Thyroid gland (tissue), 4 donors: ENCODE data around the gene ARHGAP30. TPM values are rescaled to one million over a fixed set of nuclear protein-coding genes. Genes with fewer than 3 reads are reported as not detected.
"Not testable (repeated sequence)": the region's sequence is repeated elsewhere in the genome, so short reads cannot be mapped to it uniquely, and the experiment has no call there.

Source experiments
- DNase-seq, 2 donors: peaks; one replicate each; pipeline ENCODE4 v3.0.0-alpha.2; 2019
- H3K27ac ChIP-seq, 3 donors: fragments of 200-600 bp; sonication (generic); 1 replicate in 2 of 3; 2 replicates in 1 of 3; pipeline ENCODE4 v1.5.1; 2016 to 2019; ENCODE audit warnings: mild to moderate bottlenecking in 1 of 3, moderate library complexity in 1 of 3
- H3K27me3 ChIP-seq: fragments of 200-600 bp; sonication (generic); one replicate; pipeline ENCODE4 v1.5.1; 2019
- H3K36me3 ChIP-seq, 2 donors: fragments of 200-600 bp; sonication (generic); one replicate each; pipeline ENCODE4 v1.5.1; 2016 to 2019
- H3K4me1 ChIP-seq, 2 donors: fragments of 200-600 bp; sonication (generic); one replicate each; pipeline ENCODE4 v1.5.1; 2017 to 2019
- H3K4me3 ChIP-seq, 3 donors: fragments of 200-600 bp; sonication (generic); replicated peaks in 1 of 3; 1 replicate in 2 of 3; 2 replicates in 1 of 3; pipeline ENCODE4 v1.5.1; 2016; ENCODE audit warnings: mild to moderate bottlenecking in 1 of 3
- H3K9me3 ChIP-seq: fragments of 200-600 bp; sonication (generic); one replicate; pipeline ENCODE4 v1.5.1; 2017
- POLR2A ChIP-seq, 2 donors: fragments of 450-650 bp; IDR thresholded peaks; one replicate each; pipeline ENCODE4 v1.6.1; 2017; ENCODE audit warnings: antibody characterized with exemption in 2 of 2, mild to moderate bottlenecking in 2 of 2, moderate library complexity in 1 of 2
- WGBS, 2 donors: methylation state at CpG; one replicate each; pipeline ENCODE4 v1.1.5; 2017; 5-methylcytosine and 5-hydroxymethylcytosine counted together
- intact Hi-C: fragments of 100-400 bp; cut with DNase I; formaldehyde crosslinking; loops from one replicate; pipeline ENCODE4 v1.15.1; 2023
- total RNA-seq, 4 donors: library from RNA; depleted of rRNA; stranded (reverse); fragments of >200 nt; gene quantifications; one replicate each; pipeline ENCODE4 v1.2.3, GENCODE V29; 2016
- TF ChIP-seq, protein P1 (sequence below), 6 experiments: fragments of 200-600 bp in 3 of 6; fragments of 450-650 bp in 3 of 6; sonication (generic) in 3 of 6; IDR thresholded peaks; one replicate each; pipeline ENCODE4 v1.5.1; 2016 to 2019; ENCODE audit warnings: antibody characterized with exemption in 6 of 6, mild to moderate bottlenecking in 2 of 6, inconsistent platforms in 1 of 6, moderate library complexity in 1 of 6

ARHGAP30 gene
- total RNA-seq, 4 donors from 2014 or later, result 1.4 to 3.5 (median 2.9) TPM

DNA sequence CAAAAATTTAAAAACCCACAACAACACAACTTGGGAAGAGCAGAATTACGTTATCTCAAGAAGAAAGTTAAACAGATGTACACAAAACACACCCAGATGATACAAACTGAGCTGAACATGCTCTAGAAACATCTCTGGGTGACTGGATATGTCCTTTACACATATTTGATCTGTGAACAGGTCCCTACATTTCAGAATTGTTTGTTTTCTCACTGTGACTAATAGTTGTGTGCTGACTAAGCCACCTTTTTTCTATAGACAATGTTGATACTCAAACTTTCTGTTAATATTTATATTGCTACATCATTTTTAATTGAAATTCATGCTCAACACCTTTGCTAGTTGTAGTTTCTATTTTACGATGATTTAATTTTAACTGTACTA is 47.7 kb downstream of the ARHGAP30 start:
- TF ChIP-seq, protein P1, sequence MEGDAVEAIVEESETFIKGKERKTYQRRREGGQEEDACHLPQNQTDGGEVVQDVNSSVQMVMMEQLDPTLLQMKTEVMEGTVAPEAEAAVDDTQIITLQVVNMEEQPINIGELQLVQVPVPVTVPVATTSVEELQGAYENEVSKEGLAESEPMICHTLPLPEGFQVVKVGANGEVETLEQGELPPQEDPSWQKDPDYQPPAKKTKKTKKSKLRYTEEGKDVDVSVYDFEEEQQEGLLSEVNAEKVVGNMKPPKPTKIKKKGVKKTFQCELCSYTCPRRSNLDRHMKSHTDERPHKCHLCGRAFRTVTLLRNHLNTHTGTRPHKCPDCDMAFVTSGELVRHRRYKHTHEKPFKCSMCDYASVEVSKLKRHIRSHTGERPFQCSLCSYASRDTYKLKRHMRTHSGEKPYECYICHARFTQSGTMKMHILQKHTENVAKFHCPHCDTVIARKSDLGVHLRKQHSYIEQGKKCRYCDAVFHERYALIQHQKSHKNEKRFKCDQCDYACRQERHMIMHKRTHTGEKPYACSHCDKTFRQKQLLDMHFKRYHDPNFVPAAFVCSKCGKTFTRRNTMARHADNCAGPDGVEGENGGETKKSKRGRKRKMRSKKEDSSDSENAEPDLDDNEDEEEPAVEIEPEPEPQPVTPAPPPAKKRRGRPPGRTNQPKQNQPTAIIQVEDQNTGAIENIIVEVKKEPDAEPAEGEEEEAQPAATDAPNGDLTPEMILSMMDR (IDR thresholded peaks at IDR 0.05), result no peak
- no peak for TF ChIP-seq POLR2A (IDR thresholded peaks at IDR 0.05)
- H3K4me3 ChIP-seq, result no peak overlapping the region
- intact Hi-C loops, result no loop called here
- H3K27me3 ChIP-seq, result no peaks in the 10 kb centered on the region
- H3K27ac ChIP-seq, result peak overlapping the region in 1 of 3 donors; percentile 82
- H3K9me3 ChIP-seq, result no peaks in the 10 kb centered on the region
- no peak for DNase-seq
- peaks cover 26 to 30% of the 10 kb centered on the region in 2 donors for H3K4me1 ChIP-seq
- 92 to 93% methylated on average over 2 of the region's 2 CpGs for WGBS, 2 donors
- no peaks in the 10 kb centered on the region for H3K36me3 ChIP-seq

DNA sequence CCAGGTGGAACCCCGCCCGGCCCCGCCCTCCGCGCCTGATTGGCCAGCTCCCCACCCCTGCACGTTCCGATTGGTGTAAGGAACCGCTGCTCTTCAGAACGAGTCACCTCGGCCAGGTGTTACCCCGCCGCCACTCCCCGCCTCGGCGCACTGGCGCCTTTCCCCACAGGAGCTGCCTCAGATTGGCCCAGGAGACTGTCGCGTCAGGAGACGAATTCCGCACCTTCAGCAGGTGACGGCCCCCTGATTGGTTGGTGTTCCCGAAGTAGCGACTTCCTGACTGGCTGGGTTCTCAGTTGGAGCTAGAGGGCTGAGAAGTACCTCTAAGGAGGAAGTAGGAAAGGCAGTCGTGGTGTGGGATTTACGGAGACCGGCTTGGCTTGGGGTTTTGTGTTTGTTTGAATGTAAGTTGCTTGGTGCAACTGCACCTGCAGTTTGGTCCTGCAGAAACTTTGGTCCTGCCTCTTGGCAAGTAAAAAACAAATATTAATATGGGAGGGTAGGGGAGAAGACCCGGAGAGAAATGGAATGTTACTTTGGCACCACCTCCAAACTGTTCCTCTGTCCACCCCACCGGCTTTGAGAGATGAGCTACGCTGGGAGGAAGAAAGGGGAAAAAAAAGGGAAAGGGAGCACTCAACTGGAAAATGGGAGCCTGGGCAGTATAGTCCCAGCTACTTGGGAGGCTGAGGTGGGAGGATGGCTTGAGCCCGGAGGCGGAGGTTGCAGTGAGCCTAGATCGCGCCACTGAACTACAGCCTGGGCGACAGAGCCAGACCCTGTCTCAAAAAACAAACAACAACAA is 48.3 kb downstream of the ARHGAP30 start:
- intact Hi-C loops, result no loop called here
- Histone ChIP-seq H3K36me3 (no peaks in the 10 kb centered on the region), H3K27ac (peak overlapping the region; percentile 50 to 91 (median 82)), H3K9me3 (no peaks in the 10 kb centered on the region), H3K4me3 (peak overlapping the region; percentile 25 to 75 (median 28)), H3K27me3 (no peaks in the 10 kb centered on the region), H3K4me1 (peaks cover 29 to 32% of the 10 kb centered on the region in 2 donors)
- TF ChIP-seq POLR2A (IDR thresholded peaks at IDR 0.05), result peak in 1 of 2 donors; percentile 89
- TF ChIP-seq, protein P1 (IDR thresholded peaks at IDR 0.05), result no peak
- WGBS, 2 donors, result 20 to 26% methylated on average over 15 to 22 of the region's 34 CpGs
- DNase-seq, result peak; percentile 99

DNA sequence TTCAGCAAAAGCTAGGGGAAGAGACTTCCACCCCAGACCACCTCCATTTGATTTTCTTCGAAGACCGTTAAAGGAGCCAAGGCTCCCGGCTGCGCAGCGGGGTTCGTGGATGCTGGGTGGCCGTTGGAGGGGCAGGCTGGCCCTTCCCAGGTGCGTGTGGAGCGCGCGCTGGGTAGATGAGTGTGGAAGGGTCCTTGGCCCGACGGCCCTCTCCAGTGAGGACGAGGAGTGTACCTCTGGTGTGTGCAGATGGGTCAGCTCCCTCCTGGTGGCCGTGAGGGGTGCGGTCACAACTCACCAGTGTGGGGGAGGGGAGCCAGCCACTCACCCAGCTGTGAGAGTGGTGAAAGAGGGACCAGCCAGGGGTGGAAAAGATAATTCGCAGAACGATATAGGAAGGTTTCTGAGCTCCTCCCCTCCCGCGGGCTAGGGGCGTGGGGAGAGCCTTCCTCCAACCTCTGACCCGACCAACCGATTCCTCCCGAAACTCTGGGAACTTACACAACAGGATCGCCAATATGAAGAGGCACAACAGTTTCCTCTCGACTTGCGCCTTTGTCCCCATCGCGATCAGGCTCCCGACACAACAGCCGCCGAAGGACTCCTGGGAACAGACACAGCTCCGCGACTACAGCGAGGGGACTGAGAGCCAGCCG is 49.1 kb downstream of the ARHGAP30 start, which contains the start of gene F11R:
Gene F11R (minus strand): TSS at position 644 of the 656 bp plus-strand sequence. CDS start 79 bp downstream, at position 565.
- H3K36me3 ChIP-seq, result no peaks in the 10 kb centered on the region
- no peaks in the 10 kb centered on the region for H3K9me3 ChIP-seq
- peaks cover 36 to 39% of the 10 kb centered on the region in 2 donors for H3K4me1 ChIP-seq
- no peaks in the 10 kb centered on the region for H3K27me3 ChIP-seq
- H3K27ac ChIP-seq, result peak within 1 kb of the TSS; percentile 71 to 91 (median 82)
- 0 to 2% methylated on average over 16 to 23 of the region's 36 CpGs for WGBS, 2 donors
- TF ChIP-seq, protein P1 (IDR thresholded peaks at IDR 0.05), result peak in 3 of 6 experiments; percentile 37 to 50 (median 47)
- peak; percentile 46 to 78 for TF ChIP-seq POLR2A (IDR thresholded peaks at IDR 0.05)
- intact Hi-C loops, result no loop called here
- peak; percentile 68 to 71 for DNase-seq
- H3K4me3 ChIP-seq, result peak within 1 kb of the TSS; percentile 28 to 88 (median 75)

DNA sequence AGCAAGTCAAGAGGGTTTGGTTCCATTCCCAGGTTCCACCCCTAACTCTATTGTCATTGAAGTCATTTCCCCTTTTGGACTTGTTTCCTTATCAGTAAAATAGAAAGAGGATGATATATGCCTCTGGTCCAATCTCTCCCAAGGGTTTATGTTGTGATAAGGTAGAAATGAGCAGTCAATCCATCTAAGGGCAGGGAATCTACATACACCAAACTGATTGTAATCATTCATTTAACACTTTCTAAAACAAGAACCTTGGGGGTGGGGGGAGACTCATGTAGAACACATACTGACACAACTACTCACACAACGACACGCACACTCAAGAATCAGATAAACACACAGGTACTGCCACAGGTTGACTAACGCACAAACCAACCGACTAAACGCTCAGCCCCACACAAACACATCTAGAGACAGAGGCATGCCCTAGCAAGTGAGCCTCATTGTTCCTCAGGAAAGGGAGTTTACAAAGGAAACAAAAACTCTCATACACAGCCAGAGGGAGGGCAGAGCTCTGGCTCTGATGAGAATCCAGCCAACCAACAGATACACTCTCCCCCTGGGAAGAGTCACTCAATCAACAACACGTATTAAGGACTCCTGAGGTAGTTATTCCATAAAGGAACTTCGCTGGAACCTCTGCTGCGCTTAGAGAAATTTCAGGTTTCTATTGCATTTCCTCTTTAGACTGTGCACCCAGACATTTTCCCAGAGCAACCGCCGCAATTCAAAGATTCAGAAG is 49.8 kb downstream of the ARHGAP30 start:
- TF ChIP-seq, protein P1 (IDR thresholded peaks at IDR 0.05), result no peak
- TF ChIP-seq POLR2A (IDR thresholded peaks at IDR 0.05), result peak in 1 of 2 donors; percentile 48
- DNase-seq, result no peak
- H3K36me3 ChIP-seq, result no peaks in the 10 kb centered on the region

GRCh38 chr1:161019111-161019660 is 50.5 kb downstream of the ARHGAP30 start:
- DNase-seq, intact Hi-C loops, H3K9me3 ChIP-seq, H3K27me3 ChIP-seq, H3K36me3 ChIP-seq: not testable (repeated sequence)
- Histone ChIP-seq H3K4me1 (peaks cover 49 to 51% of the 10 kb centered on the region in 2 donors), H3K4me3 (peak overlapping the region in 1 of 3 donors; percentile 75), H3K27ac (peak overlapping the region; percentile 35 to 82 (median 60))
- WGBS, 2 donors, result 83 to 90% methylated on average over 15 of the region's 15 CpGs

More for the DNA sequence above, 49.8 kb downstream of the ARHGAP30 start:
- intact Hi-C loops, result no loop called here
- H3K4me1 ChIP-seq, result peaks cover 42 to 43% of the 10 kb centered on the region in 2 donors
- peak overlapping the region; percentile 28 to 88 (median 75) for H3K4me3 ChIP-seq
- peak overlapping the region; percentile 71 to 91 (median 82) for H3K27ac ChIP-seq
- H3K9me3 ChIP-seq, result no peaks in the 10 kb centered on the region
- WGBS, 2 donors, result 2% methylated on average over 10 of the region's 10 CpGs
- H3K27me3 ChIP-seq, result no peaks in the 10 kb centered on the region
